HG03159 (cell line): ENCODE data around the gene NPIPB12.
"Not testable (repeated sequence)": the region's sequence is repeated elsewhere in the genome, so short reads cannot be mapped to it uniquely, and the experiment has no call there.

Experiments used
- ATAC-seq: cut with Tn5 transposase; IDR thresholded peaks from one replicate; pipeline ENCODE4 v1.9.1; 2021; ENCODE audit warnings: mild to moderate bottlenecking, moderate library complexity; ENCODE audit not compliant: unreplicated experiment

The NPIPB12 gene

DNA sequence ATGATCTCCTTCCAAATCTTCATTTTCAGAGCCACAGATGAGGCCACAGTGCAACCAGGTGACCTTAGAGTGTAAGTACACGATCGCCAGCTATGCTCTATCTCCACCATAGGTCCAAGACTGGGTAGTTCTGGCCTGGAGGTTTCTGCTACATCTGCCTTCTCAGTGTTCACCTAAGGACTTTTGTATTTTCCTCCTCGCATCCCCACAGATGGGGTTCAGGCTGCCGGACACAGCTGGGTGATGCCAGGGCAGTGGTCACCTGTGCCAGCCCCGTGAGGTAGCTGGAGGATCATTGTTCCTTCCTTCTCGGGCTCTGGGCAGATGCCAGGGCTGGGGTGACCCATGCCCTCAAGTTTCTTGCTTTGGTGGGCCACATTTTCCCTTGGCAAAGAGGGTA, at the start of gene NPIPB12:
Gene NPIPB12, minus strand, starts transcription at position 101 of the 400 bp plus-strand sequence.
- not testable (repeated sequence) for ATAC-seq

DNA sequence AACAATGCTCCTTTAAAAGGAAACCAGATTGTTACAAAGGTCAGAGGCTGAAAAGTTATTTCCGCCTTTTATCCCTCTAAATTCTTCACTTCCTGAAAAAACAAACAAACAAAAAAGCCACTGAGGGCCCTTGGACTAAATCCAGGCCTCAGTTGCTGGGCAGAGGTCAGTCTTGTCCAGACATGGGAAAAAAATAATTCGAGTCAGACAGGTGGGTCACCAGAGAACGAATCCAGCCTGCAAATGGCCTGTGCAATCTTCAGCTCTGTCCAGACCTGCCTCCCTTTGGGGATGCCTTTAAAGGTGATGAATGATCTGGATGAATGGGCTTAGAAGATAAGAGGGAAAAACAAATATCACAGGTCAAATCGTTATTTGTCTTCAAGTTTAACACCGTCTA, 15.3 kb upstream of the NPIPB12 start:
- not testable (repeated sequence) for ATAC-seq

DNA sequence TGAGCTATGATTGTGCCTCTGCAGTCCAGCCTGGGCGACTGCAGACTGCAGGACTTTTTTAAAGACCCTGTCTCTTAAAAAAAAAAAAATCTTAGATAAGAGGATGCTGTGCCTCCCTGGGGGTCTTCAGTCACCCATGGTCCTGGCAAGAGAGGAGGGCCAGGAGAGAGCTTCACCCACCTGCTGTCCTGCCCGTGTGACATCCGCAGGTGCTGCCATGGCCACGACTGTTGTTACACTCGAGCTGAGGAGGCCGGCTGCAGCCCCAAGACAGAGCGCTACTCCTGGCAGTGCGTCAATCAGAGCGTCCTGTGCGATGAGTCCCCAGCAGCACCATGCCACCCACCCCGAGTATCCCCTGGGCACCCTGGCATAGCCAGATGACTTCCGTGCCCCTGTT, 23.9 kb downstream of the NPIPB12 start:
- ATAC-seq, result not testable (repeated sequence)

DNA sequence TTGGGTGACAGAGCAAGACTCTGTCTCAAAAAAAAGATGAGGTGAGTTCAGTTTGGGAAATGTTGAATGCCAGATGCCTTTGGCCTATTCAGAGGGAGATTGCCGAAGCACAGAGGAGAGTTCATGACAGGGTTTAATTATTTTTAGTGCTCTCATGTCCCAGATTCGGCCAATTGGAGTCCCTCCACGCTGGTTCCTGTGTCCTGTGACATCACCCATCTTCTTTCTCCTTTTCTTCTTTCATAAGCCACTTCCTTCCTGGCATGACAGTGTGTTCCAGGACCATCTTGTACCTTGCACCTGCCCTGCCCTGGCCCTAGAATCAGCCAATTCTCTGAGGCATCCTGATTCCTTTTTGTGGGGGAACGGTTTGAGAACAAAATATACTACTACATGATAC, 34.1 kb downstream of the NPIPB12 start:
- not testable (repeated sequence) for ATAC-seq

DNA sequence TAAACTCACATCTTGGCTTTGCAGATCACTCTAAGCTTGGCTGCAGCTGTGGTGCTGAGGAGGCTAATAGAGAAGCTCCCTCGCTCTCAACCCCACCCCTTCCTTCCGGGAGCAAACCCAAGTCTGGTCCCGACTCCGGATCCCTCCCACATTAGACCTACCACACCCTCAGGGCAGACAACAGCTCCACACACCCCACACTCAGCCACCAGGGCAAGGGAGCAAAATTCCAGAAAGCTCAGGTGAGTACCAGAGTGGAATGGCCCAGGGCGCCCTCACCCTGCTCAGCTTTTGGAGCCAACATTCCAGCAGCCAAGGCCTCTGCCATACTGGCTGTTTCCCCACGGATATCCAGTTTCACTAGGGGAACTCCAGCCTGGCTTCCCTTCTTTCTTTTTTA, 36.5 kb downstream of the NPIPB12 start:
- ATAC-seq, result not testable (repeated sequence)

DNA sequence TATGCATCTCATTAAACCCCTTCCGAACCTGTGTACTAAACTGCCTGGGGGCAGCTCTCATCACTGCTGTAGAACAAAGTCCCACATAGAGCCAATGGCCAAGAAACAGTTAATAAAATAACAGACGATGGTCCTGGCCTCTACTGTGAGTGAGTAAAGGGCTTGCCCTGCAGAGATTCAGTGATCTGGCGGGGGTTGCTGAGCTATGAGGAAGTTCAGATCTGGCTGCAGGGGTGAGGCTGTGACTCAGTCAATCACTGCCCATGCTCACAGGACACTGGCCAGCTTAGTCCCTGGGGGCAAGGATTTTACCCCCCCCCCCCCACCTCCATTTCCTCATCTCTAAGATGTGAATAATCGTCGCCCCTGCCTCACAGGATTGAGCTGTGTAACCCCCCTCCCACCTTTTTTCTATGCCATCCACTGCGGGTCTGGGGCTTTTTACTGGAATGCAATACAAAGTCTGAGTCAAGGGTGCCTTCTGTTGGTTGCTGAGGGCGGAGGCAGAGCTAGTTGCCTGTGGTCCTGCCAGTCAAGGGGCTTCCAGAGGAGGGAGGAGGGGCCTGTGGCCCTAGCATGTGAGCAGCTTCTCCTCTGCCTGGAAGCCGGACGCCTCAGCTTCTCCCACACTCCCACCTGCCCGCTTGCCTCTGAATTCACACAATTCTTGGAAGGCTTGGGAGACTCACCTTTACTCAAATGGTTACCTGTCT, 38.4 kb downstream of the NPIPB12 start:
- not testable (repeated sequence) for ATAC-seq

DNA sequence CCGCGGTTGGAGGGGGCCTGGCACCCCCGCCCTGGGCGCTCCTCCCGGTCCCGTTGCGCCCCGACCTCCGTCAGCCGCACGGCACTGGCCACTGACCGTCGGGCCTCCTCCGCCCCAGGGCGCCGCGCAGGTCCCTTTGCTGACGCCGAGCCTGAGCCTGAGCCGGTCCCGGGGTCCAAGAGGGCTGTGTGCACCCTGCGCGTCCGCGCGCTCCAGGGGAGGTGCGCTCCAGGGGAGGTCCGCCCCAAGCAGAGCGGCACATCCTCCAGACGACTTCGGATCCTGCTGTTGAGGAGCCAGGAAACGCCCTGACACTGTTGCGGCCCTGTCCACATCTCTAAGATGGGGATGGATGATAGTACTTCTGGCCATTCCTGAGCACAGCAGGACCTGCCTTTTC, 39.3 kb downstream of the NPIPB12 start:
- not testable (repeated sequence) for ATAC-seq

DNA sequence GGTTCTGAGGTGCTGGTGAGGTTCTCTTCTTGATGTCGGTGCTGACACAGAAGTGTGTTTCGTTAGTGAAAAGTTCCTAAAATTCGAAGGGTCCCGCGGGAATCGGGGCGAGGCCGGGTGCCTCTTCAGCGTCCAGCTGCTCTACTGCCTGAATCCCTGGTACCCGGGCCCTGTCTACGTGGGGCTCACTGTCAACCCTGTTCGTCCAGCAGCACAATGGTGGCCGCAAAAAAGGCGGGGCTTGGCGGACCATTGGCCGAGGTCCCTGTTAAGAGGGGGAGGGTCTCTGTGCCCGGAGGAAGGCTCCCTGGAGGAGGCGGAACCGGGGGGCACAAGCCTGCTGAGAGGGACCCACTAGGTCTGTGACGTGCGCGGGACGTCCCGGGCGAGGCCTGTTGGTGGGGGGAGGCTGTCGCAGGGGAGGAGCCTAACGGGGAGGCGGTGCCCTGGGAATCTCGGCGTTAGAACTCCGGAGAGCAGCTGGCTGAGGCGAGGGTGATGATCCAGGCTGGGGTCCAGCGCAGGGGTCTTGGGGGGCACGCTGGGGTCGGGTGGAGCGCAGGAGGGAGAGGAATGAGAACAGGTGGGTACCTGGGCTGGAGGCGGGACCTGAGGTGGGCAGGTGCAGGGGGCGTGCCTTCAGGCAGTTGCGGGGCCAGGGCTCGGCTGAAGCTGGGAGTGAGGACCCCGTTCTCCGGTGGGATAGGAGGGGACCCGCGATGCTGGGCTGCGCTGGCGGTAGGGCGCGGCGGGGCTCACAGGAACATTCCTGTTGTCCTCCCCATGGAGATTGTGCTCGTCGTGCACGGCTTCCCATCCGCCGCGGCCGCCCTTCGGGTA, 40.0 kb downstream of the NPIPB12 start:
- not testable (repeated sequence) for ATAC-seq

DNA sequence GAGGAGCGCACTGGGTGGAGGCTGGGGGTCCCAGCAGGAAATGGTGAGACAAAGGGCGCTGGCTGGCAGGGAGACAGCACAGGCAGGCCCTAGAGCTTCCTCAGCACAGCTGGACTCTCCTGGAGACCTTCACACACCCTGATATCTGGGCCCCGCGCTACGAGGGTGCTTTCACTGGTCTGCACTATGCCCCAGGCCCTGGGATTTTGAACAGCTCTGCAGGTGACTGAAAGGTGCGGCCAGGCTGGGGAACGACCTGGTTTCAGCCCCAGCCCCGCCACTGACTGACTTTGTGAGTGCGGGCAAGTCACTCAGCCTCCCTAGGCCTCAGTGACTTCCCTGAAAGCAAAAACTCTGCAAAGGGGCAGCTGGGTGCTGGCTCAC, 45.6 kb downstream of the NPIPB12 start:
- not testable (repeated sequence) for ATAC-seq

DNA sequence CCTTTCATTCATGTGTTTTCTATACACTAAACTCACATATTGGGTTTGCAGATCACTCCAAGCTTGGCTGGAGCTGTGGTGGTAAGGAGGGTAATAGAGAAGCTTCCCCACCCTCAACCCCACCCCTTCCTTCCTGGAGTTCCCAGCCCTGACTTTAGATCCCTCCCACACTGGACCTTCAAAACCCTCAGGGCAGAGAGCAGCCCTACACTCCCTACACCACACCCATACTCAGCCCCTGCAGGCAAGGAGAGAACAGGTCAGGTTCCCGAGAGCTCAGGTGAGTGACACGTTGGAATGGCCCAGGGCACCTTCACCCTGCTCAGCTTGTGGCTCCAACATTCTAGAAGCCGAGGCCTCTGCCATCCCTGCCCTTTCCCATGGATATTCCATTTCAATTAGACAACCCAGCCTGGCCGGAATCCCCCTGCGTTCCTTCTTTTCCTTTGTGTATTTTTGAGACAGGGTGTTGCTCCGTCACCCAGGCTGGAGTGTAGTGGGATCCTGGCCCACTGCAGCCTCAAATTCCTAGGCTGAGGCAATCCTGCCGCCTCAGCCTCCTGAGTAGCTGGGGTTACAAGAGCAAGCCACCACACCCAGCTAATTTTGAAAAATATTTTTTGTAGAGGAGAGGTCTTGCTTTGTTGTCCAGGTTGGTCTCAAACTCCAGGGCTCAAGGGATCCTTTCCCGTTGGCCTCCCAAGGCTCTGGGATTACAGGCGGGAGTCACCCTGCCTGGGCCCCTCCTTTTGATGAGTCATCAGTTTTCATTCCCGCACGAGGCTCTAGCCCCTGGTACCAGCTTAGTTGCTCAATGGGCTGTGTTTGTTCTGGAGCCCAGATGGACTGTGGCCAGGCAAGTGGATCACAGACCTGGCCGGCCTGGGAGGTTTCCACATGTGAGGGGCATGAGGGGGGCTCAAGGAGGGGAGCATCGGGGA, 46.2 kb downstream of the NPIPB12 start, which contains the start of gene SULT1A4:
Gene SULT1A4, plus strand, starts transcription at position 208 of the 941 bp plus-strand sequence. CDS start 1,473 bp downstream, outside the sequence.
- not testable (repeated sequence) for ATAC-seq

DNA sequence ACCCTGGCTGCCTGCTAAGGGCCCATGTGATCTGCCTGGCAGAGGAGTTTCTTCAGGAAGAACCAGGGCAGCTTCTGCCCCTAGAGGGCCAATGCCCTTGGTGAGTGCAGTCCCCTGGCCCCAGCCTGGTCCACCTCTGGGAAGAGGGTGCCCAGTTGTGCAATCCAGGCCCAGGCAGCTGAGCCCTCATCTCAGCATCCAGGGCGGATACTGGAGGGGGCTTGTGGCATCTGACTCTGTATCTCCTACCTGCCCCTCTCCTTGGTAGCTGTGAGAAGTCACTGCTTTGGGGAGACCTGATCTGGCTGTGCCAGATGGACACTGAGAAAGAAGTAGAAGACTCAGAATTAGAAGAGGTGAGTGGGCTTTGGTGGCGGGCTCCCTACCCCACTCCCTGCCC, 48.5 kb downstream of the NPIPB12 start:
- ATAC-seq, result not testable (repeated sequence)

DNA sequence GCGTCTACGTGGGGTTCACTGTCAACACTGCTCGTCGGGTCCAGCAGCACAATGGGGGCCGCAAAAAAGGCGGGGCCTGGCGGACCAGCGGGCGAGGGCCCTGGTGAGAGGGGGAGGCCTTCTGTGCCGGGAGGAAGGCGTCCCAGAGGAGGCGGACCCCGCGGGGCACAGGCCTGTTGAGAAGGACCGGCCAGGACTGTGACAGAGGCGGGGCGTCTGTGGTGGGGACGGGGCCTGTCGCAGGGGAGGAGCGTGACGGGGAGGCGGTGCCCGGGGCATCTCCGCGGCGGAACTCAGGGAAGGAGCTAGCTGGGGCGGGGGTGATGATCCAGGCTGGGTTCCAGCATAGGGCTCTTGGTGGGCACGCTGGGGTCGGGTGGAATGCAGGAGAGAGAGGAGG, 51.4 kb downstream of the NPIPB12 start:
- ATAC-seq, result peak; percentile 56

DNA sequence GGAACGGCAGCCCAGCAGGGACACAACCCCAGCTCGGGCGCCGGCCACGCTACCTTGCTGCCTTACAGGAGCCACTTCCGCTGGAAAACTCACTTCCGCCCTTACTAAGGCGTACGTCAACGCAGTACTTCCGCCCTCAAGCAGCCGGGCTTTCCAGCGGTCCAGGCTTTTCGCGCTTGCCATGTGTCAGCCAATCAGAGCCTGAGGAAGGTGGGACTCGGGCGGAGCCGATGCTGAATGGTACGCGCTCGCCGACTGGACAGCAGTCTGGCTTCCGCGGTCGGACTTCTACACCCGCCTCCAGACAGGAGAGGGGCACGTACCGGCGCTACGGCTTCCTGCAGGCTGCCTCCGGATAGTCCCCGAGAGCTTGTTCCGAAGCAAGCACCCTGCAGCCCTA, 51.9 kb downstream of the NPIPB12 start, which contains the start of the genes BOLA2 and SLX1B:
Gene BOLA2, minus strand, starts transcription at position 83 of the 400 bp plus-strand sequence. CDS start 98 bp downstream, outside the sequence.
Gene SLX1B, plus strand, starts transcription at position 265 of the 400 bp plus-strand sequence.
- ATAC-seq, result peak; percentile 85

DNA sequence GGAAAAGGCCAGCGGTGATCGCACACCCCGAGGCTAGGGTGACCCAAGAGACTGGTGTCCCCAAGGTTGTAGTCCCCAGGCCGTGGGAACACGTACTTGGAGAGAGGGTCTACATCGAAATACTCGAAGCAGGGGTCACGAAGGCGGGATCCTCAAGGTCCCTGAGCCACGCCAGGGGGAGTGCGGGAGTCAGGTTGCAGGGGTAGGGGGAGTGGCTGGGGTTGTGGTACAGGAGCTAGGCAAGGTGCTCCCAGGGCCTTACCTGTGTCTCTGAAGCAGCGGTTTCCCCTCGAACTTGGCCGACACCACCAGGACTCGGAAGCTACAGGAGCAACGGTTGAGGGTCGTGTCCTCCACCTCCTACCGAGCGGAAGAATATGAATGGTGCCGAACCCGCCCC, 52.5 kb downstream of the NPIPB12 start:
- ATAC-seq, result peak; percentile 16
